NCI-H1694 treated with DMSO at 0.1 percent for 48 hours (cell line): Measurements from ENCODE around the gene GZMM.

ENCODE experiments used
- DNase-seq: peaks from one replicate; lab custom pipeline; 2025; lab: John Stamatoyannopoulos, UW

GZMM gene

GRCh38 chr19:543910-544608, at the start of gene GZMM:
TSS of gene GZMM (plus strand) at chr19:544053. CDS start at chr19:544072, 19 bp downstream.
- no peak for DNase-seq

- no peak for DNase-seq
These were observed 49.4 kb upstream of the GZMM start for GRCh38 chr19:494171-495080.

GRCh38 chr19:495081-495401, 48.8 kb upstream of the GZMM start:
- no peak for DNase-seq

GRCh38 chr19:495402-496111, 48.3 kb upstream of the GZMM start:
- DNase-seq: peak; percentile 16

DNA sequence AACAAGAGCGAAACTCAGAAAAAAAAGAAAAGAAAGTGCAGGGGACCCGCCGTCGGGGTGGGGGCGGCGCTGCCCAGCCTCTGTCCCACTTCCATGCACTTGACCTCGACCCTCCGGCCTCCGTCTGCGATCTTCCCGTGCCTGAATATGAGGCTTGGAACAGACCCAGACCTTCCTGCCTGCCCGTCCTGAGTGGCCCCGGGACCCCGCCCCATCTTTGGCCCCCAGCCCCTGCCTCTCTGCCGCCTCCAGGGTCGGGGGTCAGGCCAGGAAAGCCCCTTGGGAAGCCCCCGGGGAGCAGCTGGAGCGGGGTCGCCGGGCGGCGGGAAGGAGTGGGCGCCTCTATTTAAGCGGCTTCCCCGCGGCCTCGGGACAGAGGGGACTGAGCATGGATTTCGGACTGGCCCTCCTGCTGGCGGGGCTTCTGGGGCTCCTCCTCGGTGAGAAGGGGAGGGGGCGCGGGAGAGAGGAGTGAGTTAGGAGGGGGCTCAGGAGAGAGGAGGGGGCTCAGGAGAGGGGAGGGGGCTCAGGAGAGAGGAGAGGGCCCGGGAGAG, 47.7 kb upstream of the GZMM start, which contains the start of gene MADCAM1:
Gene MADCAM1, plus strand, starts transcription at position 375 of the 554 bp plus-strand sequence. Its CDS starts 14 bp downstream, at position 389.
- DNase-seq: no peak

DNA sequence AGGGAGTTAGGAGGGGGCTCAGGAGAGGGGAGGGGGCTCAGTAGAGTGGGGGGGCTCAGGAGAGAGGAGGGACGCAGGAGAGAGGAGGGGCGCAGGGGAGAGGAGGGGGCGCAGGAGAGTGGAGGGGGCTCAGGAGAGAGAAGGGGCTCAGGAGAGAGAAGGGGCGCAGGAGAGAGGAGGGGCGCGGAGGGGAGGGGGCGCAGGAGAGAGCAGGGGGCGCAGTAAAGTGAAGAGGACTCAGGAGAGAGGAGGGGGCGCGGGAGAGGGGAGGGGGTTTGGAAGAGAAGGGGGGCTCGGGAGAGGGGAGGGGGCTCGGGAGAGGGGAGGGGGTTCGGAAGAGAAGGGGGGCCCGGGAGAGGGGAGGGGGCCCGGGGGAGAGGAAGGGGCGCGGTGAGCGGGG, 46.9 kb upstream of the GZMM start:
- no peak for DNase-seq

- no peak for DNase-seq
These were observed 46.4 kb upstream of the GZMM start for GRCh38 chr19:497491-497868.

GRCh38 chr19:497869-498510, 45.9 kb upstream of the GZMM start:
- no peak for DNase-seq

DNA sequence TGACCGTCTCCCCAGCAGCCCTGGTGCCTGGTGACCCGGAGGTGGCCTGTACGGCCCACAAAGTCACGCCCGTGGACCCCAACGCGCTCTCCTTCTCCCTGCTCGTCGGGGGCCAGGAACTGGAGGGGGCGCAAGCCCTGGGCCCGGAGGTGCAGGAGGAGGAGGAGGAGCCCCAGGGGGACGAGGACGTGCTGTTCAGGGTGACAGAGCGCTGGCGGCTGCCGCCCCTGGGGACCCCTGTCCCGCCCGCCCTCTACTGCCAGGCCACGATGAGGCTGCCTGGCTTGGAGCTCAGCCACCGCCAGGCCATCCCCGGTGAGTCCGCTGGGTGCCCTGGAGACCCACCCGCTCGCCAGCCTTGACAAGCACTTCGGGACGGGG, 45.4 kb upstream of the GZMM start:
- DNase-seq: no peak

DNA sequence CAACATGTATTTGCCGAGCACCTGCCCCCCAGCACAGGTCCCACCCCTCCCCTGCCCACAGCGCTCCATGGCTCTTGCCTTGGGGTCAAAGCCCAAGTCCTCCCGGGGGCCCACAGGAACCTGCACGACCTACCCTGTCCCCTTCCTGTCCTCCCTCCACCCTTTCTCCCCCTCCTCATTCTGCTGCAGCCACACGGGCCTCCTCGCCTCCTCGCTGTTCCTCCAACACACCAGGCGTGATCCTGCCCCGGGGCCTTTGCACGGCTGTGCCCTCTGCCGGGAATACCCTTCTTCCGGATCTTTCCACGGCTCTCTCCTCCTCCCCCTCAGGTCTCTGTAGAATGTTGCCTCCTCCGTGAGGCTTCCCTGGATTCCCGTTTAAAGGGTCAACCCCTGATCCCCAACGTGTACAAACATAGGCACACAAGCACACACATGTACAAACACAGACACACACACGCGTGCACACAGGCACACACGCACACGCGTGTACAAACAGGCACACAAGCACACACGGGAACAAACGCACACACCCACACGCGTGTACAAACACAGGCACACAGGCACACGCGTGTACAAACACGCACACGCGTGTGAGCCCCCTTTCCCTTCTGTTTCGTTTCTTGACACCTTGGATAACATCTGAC, 44.8 kb upstream of the GZMM start:
- no peak for DNase-seq

GRCh38 chr19:501646-502045, 42.2 kb upstream of the GZMM start:
- DNase-seq: no peak

DNA sequence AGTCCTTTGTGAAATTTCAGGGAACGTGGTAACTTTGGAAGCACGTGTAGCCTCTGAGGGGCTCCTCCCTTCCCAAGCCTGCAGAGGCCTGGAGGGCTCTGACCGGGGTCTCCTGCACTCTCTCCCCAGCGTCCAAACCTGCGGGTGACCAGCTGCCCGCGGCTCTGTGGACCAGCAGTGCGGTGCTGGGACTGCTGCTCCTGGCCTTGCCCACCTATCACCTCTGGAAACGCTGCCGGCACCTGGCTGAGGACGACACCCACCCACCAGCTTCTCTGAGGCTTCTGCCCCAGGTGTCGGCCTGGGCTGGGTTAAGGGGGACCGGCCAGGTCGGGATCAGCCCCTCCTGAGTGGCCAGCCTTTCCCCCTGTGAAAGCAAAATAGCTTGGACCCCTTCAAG, 39.2 kb upstream of the GZMM start:
- no peak for DNase-seq

- DNase-seq: peak; percentile 98
These were observed 37.2 kb upstream of the GZMM start for GRCh38 chr19:506404-507285.

- peak; percentile 52 for DNase-seq
These were observed 36.3 kb upstream of the GZMM start, which contains the start of gene TPGS1 for GRCh38 chr19:507286-508203. TSS of gene TPGS1 (plus strand) at chr19:507497. CDS start at chr19:507507, 10 bp downstream.

- no peak for DNase-seq
These were observed 35.4 kb upstream of the GZMM start for GRCh38 chr19:508204-509150.

DNA sequence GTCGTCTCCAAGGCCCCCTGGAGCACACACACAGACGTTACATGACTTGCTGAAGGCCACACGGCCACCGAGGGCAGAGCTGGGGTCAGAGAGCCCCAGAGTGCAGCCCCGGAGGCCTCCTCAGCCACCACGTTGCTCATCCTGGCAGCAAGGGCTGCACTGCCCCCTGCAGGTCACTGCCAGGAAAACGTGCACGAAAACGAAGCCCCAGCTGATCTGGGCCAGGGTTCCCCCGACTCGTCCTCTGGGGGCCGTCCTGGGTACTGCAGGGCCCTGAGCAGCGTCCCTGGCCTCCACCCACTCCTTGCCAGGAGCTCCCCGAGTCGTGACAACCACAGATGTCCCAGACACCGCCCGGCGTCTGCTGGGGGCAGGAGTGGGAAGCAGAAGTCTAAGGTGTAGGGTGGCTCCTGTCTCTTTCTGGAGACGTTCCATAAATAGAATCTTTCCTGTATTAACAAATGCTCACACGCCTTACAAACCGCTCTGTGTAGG, 33.2 kb upstream of the GZMM start:
- DNase-seq: peak; percentile 73

DNA sequence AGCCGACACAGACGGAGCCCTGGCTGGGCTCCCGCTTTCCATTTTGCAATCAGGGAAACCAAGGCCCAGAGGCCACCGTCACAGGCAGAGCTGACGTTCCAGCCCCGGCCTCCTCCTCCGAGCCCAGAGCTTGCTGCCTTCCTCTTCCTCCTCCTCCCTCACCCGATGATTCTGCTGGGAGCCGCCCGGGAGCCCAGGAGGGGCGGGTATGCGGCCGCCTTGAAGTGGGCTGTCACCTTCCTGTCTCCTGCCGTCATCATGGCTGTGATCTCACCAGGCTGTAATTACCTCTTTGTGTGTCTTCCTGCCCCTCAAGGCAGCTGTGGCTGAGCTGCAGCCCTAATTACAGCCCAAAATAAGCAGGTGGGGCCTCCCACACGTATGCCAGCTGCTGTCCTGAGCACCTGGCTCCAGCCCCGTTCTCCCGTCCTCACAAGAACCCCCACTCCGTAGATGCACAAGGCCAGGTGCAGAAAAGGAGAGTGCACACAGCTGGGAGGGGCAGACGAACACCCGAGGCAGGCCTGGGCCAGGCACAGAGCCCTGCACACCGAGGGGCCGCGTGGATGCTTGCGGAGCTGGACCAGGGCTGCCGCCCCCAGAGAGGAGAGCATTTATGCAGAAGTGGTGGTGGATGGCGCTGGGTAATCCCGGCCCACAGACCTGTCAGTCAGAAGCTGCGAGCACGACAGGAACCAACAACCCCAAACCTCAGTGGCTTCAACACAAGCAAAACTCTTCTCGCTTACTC, 32.6 kb upstream of the GZMM start:
- peak; percentile 11 for DNase-seq
